H9 (cell line): ENCODE data around the gene TPSB2. TPM values are rescaled to one million over a fixed set of nuclear protein-coding genes. Genes with fewer than 3 reads are reported as not detected.

ENCODE experiments used
- DNase-seq: peaks from one replicate; pipeline ENCODE4 v3.0.0-alpha.2; 2017
- H2AFZ ChIP-seq: one replicate; pipeline ENCODE4 v1.6.1; 2013; ENCODE audit warnings: mild to moderate bottlenecking, low read length, control low read depth, moderate library complexity
- H2AK5ac ChIP-seq: 2 replicates; pipeline ENCODE4 v1.6.1; 2013; ENCODE audit warnings: low read length, control low read depth, mixed read lengths; ENCODE audit not compliant: insufficient read length
- H2BK120ac ChIP-seq: one replicate; pipeline ENCODE4 v1.6.1; 2013; ENCODE audit warnings: low read depth, mild to moderate bottlenecking, low read length, control low read depth, inconsistent platforms; ENCODE audit not compliant: poor library complexity, severe bottlenecking
- H2BK12ac ChIP-seq: 2 replicates; pipeline ENCODE4 v1.6.1; 2013; ENCODE audit warnings: low read length, control low read depth, mixed read lengths, low read depth; ENCODE audit not compliant: insufficient read length
- H2BK15ac ChIP-seq: 2 replicates; pipeline ENCODE4 v1.6.1; 2013; ENCODE audit warnings: low read depth, low read length, control low read depth
- H2BK20ac ChIP-seq: one replicate; pipeline ENCODE4 v1.6.1; 2013; ENCODE audit warnings: low read depth, mild to moderate bottlenecking, low read length, control low read depth, inconsistent platforms; ENCODE audit not compliant: poor library complexity, severe bottlenecking
- H2BK5ac ChIP-seq: 2 replicates; pipeline ENCODE4 v1.6.1; 2013; ENCODE audit warnings: low read length, control low read depth, mixed read lengths; ENCODE audit not compliant: insufficient read length
- H3K14ac ChIP-seq: 2 replicates; pipeline ENCODE4 v1.6.1; 2013; ENCODE audit warnings: low read length, control low read depth; ENCODE audit not compliant: insufficient read depth
- H3K18ac ChIP-seq: 2 replicates; pipeline ENCODE4 v1.6.1; 2013; ENCODE audit warnings: low read depth, mild to moderate bottlenecking, mixed read lengths, low read length, control low read depth; ENCODE audit not compliant: insufficient read length
- H3K23ac ChIP-seq: 2 replicates; pipeline ENCODE4 v1.6.1; 2013; ENCODE audit warnings: low read length, control low read depth, mixed read lengths, low read depth; ENCODE audit not compliant: insufficient read length
- H3K23me2 ChIP-seq: 2 replicates; pipeline ENCODE4 v1.6.1; 2013; ENCODE audit warnings: low read depth, mild to moderate bottlenecking, mixed read lengths, low read length, control low read depth; ENCODE audit not compliant: insufficient read length, poor library complexity, severe bottlenecking
- H3K27ac ChIP-seq: 2 replicates; pipeline ENCODE4 v1.5.1; 2013; ENCODE audit warnings: low read length, control low read depth, mixed read lengths, low read depth; ENCODE audit not compliant: insufficient read length
- H3K27me3 ChIP-seq: 2 replicates; pipeline ENCODE4 v1.6.1; 2013; ENCODE audit warnings: low read length, control low read depth, inconsistent platforms; ENCODE audit not compliant: insufficient read depth
- H3K4ac ChIP-seq: 2 replicates; pipeline ENCODE4 v1.6.1; 2013; ENCODE audit warnings: low read depth, mild to moderate bottlenecking, control low read depth, inconsistent platforms, low read length, moderate library complexity
- H3K4me1 ChIP-seq: 2 replicates; pipeline ENCODE4 v1.6.1; 2013; ENCODE audit warnings: low read length, control low read depth, inconsistent platforms; ENCODE audit not compliant: insufficient read depth
- H3K4me2 ChIP-seq: 2 replicates; pipeline ENCODE4 v1.6.1; 2013; ENCODE audit warnings: low read length, control low read depth, mixed read lengths; ENCODE audit not compliant: insufficient read length, insufficient read depth
- H3K56ac ChIP-seq: 2 replicates; pipeline ENCODE4 v1.6.1; 2013; ENCODE audit warnings: low read depth, mild to moderate bottlenecking, mixed read lengths, low read length, control low read depth; ENCODE audit not compliant: insufficient read length
- H3K79me1 ChIP-seq: 2 replicates; pipeline ENCODE4 v1.6.1; 2013; ENCODE audit warnings: low read depth, mild to moderate bottlenecking, moderate library complexity, low read length, control low read depth, inconsistent platforms; ENCODE audit not compliant: insufficient read depth, poor library complexity, severe bottlenecking
- H3K79me2 ChIP-seq: 2 replicates; pipeline ENCODE4 v1.6.1; 2013; ENCODE audit warnings: low read length, control low read depth, inconsistent platforms; ENCODE audit not compliant: insufficient read depth
- H3K9ac ChIP-seq: 2 replicates; pipeline ENCODE4 v1.6.1; 2013; ENCODE audit warnings: low read length, control low read depth, mixed read lengths; ENCODE audit not compliant: insufficient read length; ENCODE audit errors: extremely low read depth
- H3K9me3 ChIP-seq: one replicate; pipeline ENCODE4 v1.6.1; 2013; ENCODE audit warnings: low read depth, low read length, inconsistent platforms; ENCODE audit not compliant: control insufficient read depth
- H3T11ph ChIP-seq: one replicate; pipeline ENCODE4 v1.6.1; 2013; ENCODE audit warnings: mild to moderate bottlenecking, low read length, control low read depth, inconsistent platforms
- H4K20me1 ChIP-seq: one replicate; pipeline ENCODE4 v1.6.1; 2013; ENCODE audit not compliant: control insufficient read depth, insufficient read length, insufficient read depth
- H4K5ac ChIP-seq: 2 replicates; pipeline ENCODE4 v1.6.1; 2013; ENCODE audit warnings: low read depth, mild to moderate bottlenecking, mixed read lengths, low read length, control low read depth; ENCODE audit not compliant: insufficient read length
- H4K8ac ChIP-seq: replicated peaks from 2 replicates; pipeline ENCODE4 v1.6.1; 2013; ENCODE audit warnings: low read length, control low read depth, mixed read lengths, low read depth; ENCODE audit not compliant: insufficient read length
- H4K91ac ChIP-seq: 2 replicates; pipeline ENCODE4 v1.6.1; 2013; ENCODE audit warnings: low read depth, mild to moderate bottlenecking, moderate library complexity, mixed read lengths, low read length, control low read depth; ENCODE audit not compliant: insufficient read length
- H3K27ac Mint-ChIP-seq, 3 experiments: 2 replicates in 2 of 3; 3 replicates in 1 of 3; pipeline ENCODE4 v1.8.0; 2020 to 2021; ENCODE audit warnings: mixed read lengths in 3 of 3, mild to moderate bottlenecking in 1 of 3, moderate library complexity in 1 of 3
- H3K27me3 Mint-ChIP-seq: 2 replicates; pipeline ENCODE4 v1.8.0; 2021; ENCODE audit warnings: low read depth, mild to moderate bottlenecking, moderate library complexity, mixed read lengths
- H3K36me3 Mint-ChIP-seq, 3 experiments: 2 replicates in 2 of 3; 3 replicates in 1 of 3; pipeline ENCODE4 v1.8.0; 2020 to 2021; ENCODE audit warnings: low read depth in 3 of 3, mixed read lengths in 3 of 3; ENCODE audit not compliant: insufficient read depth in 1 of 3
- H3K4me1 Mint-ChIP-seq, 2 experiments: 2 replicates each; pipeline ENCODE4 v1.8.0; 2020; ENCODE audit warnings: mixed read lengths in 2 of 2
- H3K4me3 Mint-ChIP-seq, 2 experiments: 2 replicates in 1 of 2; 3 replicates in 1 of 2; pipeline ENCODE4 v1.8.0; 2020 to 2021; ENCODE audit warnings: mild to moderate bottlenecking in 2 of 2, mixed read lengths in 2 of 2, moderate library complexity in 1 of 2
- H3K9me3 Mint-ChIP-seq, 2 experiments: 2 replicates in 1 of 2; 3 replicates in 1 of 2; pipeline ENCODE4 v1.8.0; 2020; ENCODE audit warnings: mild to moderate bottlenecking in 2 of 2, mixed read lengths in 2 of 2, moderate library complexity in 1 of 2
- CTCF ChIP-seq: fragments of 200-600 bp; sonication (generic); conservative IDR thresholded peaks from 3 replicates; pipeline ENCODE4 v1.8.0; 2021; ENCODE audit warnings: antibody characterized with exemption, mild to moderate bottlenecking
- WGBS: extraction: QIAGEN DNeasy Blood & Tissue Kit; methylation state at CpG from one replicate; pipeline ENCODE4 v1.1.7; 2013; ENCODE audit warnings: missing lambda C conversion rate, low lambda C conversion rate, mixed read lengths; ENCODE audit not compliant: insufficient read length; ENCODE audit errors: extremely low coverage; 5-methylcytosine and 5-hydroxymethylcytosine counted together
- total RNA-seq: library from RNA; stranded (reverse); gene quantifications from 2 replicates; pipeline ENCODE4 v1.2.1, GENCODE V29; 2021

TPSB2 gene
- total RNA-seq, 1 experiment from 2014 or later: not detected

GRCh38 chr16:1213796-1214372 lies 16.1 kb downstream of the TPSB2 start:
- WGBS: no CpG with 5 or more reads among the region's 25 CpGs
- no peak overlapping the region for H2AFZ ChIP-seq
- H4K91ac ChIP-seq: no peak overlapping the region
- Mint-ChIP-seq H3K4me1 (no peaks in the 10 kb centered on the region), H3K9me3 (no peaks in the 10 kb centered on the region), H3K27ac (no peak overlapping the region; a peak in 1 of 7 replicates), H3K27me3 (no peaks in the 10 kb centered on the region), H3K4me3 (no peak overlapping the region), H3K36me3 (peaks cover 2 to 43% (median 29%) of the 10 kb centered on the region in 3 experiments; a peak in 6 of 7 replicates)
- H3K79me1 ChIP-seq: no peaks in the 10 kb centered on the region
- no peak overlapping the region for H3K4me2 ChIP-seq
- peaks cover 3% of the 10 kb centered on the region for H4K20me1 ChIP-seq
- no peak overlapping the region for H2AK5ac ChIP-seq
- H3K4me1 ChIP-seq: no peaks in the 10 kb centered on the region
- no peak overlapping the region for H3K4ac ChIP-seq
- no peak overlapping the region for H4K5ac ChIP-seq
- no peak overlapping the region for H3K9ac ChIP-seq
- no peak overlapping the region for H3K56ac ChIP-seq
- no peak overlapping the region for H2BK15ac ChIP-seq
- H3K18ac ChIP-seq: no peak overlapping the region
- no peak overlapping the region for H2BK120ac ChIP-seq
- TF ChIP-seq CTCF: no peak
- no peak overlapping the region for H2BK5ac ChIP-seq
- H3K79me2 ChIP-seq: no peaks in the 10 kb centered on the region
- H3K27ac ChIP-seq: no peak overlapping the region
- H2BK20ac ChIP-seq: no peak overlapping the region
- H3K27me3 ChIP-seq: no peaks in the 10 kb centered on the region
- no peaks in the 10 kb centered on the region for H3K9me3 ChIP-seq
- no peaks in the 10 kb centered on the region for H3K23me2 ChIP-seq
- no peak overlapping the region for H3T11ph ChIP-seq
- no peak overlapping the region for H4K8ac ChIP-seq
- H3K23ac ChIP-seq: no peak overlapping the region
- no peak for DNase-seq
- no peak overlapping the region for H2BK12ac ChIP-seq
- no peak overlapping the region for H3K14ac ChIP-seq
